HG02884 (cell line): Measurements from ENCODE around the gene PNPLA7.
"Not testable (repeated sequence)": the region's sequence is repeated elsewhere in the genome, so short reads cannot be mapped to it uniquely, and the experiment has no call there.

ENCODE experiments used
- ATAC-seq: cut with Tn5 transposase; IDR thresholded peaks from one replicate; pipeline ENCODE4 v1.9.1; 2021; ENCODE audit warnings: mild to moderate bottlenecking, moderate library complexity; ENCODE audit not compliant: unreplicated experiment

Gene PNPLA7

GRCh38 chr9:137550231-137550621, at the start of gene PNPLA7:
TSS of gene PNPLA7 (minus strand) at chr9:137550402. CDS start at chr9:137550197, 205 bp downstream.
- ATAC-seq: no peak

GRCh38 chr9:137598943-137599342, 48.7 kb upstream of the PNPLA7 start:
- ATAC-seq: no peak

- ATAC-seq: not testable (repeated sequence)
Measured at GRCh38 chr9:137596577-137596976, 46.4 kb upstream of the PNPLA7 start.

- no peak for ATAC-seq
Measured at GRCh38 chr9:137593176-137593575, 43.0 kb upstream of the PNPLA7 start.

GRCh38 chr9:137592767-137593166, 42.6 kb upstream of the PNPLA7 start:
- ATAC-seq: no peak

- peak; percentile 88 for ATAC-seq
Measured at GRCh38 chr9:137590469-137591383, 40.5 kb upstream of the PNPLA7 start, which contains the start of gene ZMYND19. TSS of gene ZMYND19 (minus strand) at chr9:137590512. CDS start at chr9:137590263, 249 bp downstream.

- ATAC-seq: no peak
Measured at GRCh38 chr9:137590123-137590468, 39.9 kb upstream of the PNPLA7 start.

- ATAC-seq: peak; percentile 12
Measured at GRCh38 chr9:137589441-137590122, 39.4 kb upstream of the PNPLA7 start.

GRCh38 chr9:137588891-137589290, 38.7 kb upstream of the PNPLA7 start:
- ATAC-seq: no peak

GRCh38 chr9:137588311-137588710, 38.1 kb upstream of the PNPLA7 start:
- no peak for ATAC-seq

- ATAC-seq: no peak
Measured at GRCh38 chr9:137586854-137587253, 36.7 kb upstream of the PNPLA7 start.

- ATAC-seq: no peak
Measured at GRCh38 chr9:137583957-137584356, 33.8 kb upstream of the PNPLA7 start.

- ATAC-seq: no peak
Measured at GRCh38 chr9:137583347-137583746, 33.1 kb upstream of the PNPLA7 start.

GRCh38 chr9:137582286-137582860, 32.2 kb upstream of the PNPLA7 start:
- no peak for ATAC-seq

GRCh38 chr9:137581361-137582285, 31.4 kb upstream of the PNPLA7 start:
- ATAC-seq: no peak

GRCh38 chr9:137580954-137581322, 30.7 kb upstream of the PNPLA7 start:
- ATAC-seq: no peak

GRCh38 chr9:137580209-137580953, 30.2 kb upstream of the PNPLA7 start:
- ATAC-seq: no peak

GRCh38 chr9:137579259-137579604, 29.0 kb upstream of the PNPLA7 start:
- ATAC-seq: no peak

GRCh38 chr9:137578518-137579258, 28.5 kb upstream of the PNPLA7 start, which contains the start of gene DPH7:
TSS of gene DPH7 (minus strand) at chr9:137578925. CDS start at chr9:137578777, 148 bp downstream.
- ATAC-seq: peak; percentile 89
